ENCODE results near the gene SAXO1.

GRCh38 chr9:18910916-18911315 lies 122.1 kb downstream of the SAXO1 start:
- TF ChIP-seq, protein P1, sequence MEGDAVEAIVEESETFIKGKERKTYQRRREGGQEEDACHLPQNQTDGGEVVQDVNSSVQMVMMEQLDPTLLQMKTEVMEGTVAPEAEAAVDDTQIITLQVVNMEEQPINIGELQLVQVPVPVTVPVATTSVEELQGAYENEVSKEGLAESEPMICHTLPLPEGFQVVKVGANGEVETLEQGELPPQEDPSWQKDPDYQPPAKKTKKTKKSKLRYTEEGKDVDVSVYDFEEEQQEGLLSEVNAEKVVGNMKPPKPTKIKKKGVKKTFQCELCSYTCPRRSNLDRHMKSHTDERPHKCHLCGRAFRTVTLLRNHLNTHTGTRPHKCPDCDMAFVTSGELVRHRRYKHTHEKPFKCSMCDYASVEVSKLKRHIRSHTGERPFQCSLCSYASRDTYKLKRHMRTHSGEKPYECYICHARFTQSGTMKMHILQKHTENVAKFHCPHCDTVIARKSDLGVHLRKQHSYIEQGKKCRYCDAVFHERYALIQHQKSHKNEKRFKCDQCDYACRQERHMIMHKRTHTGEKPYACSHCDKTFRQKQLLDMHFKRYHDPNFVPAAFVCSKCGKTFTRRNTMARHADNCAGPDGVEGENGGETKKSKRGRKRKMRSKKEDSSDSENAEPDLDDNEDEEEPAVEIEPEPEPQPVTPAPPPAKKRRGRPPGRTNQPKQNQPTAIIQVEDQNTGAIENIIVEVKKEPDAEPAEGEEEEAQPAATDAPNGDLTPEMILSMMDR (IDR thresholded peaks at IDR 0.05; ENCODE audit: insufficient read depth, low read depth, low read length) = no peak
- TF ChIP-seq EZH2 (IDR thresholded peaks at IDR 0.05; ENCODE audit: insufficient read depth, low read length) = no peak
